ENCODE data around the gene VIPR2. TPM values are rescaled to one million over a fixed set of nuclear protein-coding genes. Genes with fewer than 3 reads are reported as not detected.
"Not testable (repeated sequence)": the region's sequence is repeated elsewhere in the genome, so short reads cannot be mapped to it uniquely, and the experiment has no call there.

Gene VIPR2
- total RNA-seq, 1 donor from 2014 or later, result not detected

DNA sequence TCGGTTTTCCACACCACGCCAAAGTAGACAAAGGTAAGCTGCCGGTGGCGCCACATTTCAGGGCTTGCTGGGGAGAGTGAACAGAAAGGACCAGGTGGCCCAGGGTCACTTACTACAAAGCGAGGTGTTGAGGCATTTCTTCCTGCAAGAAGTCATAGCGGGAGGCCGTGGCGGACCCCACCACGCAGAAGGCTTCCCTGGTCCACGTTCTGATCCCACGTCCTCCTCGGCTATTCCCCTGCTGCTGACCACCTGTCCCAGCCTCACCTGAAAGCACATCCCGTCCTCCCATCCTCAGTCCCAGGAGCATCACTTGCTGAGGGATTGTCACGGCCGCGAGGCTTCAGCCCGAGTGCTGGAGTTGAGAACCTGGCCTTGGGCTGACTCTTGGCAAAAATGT lies 149.2 kb downstream of the VIPR2 start:
- no peak for DNase-seq (ENCODE audit: low spot score)

DNA sequence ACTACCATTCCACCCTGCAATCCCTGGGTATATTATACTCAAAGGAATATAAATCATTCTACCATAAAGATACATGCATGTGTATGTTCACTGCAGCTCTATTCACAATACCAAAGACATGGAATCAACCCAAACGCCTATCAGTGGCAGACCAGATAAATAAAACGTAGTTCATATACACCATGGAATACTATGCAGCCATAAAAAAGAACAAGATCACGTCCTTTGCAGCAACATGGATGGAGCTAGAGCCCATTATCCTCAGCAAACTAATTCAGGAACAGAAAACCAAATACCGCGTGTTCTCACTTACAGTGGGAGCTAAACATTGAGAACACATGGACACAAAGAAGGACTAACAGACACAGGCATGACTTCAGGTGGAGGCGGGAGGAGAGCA lies 150.0 kb downstream of the VIPR2 start:
- no peak for DNase-seq (ENCODE audit: low spot score)

DNA sequence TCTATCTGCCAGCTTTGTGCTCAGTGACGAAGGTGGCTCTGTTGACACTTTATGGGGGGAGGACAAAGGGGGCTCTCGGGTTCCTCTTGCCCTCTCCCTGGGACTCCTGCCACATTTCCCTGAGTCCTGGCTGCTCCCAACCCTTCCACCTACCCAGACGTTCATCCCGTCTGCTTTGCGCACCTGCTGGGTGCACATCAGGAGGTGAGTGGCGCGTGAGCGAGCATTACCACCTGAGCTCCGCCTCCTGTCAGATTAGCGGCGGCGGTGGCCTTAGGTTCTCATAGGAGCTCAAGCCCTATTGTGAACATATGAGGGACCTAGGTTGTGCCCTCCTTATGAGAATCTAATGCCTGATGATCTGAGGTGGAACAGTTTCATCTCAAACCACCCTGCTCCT lies 151.1 kb downstream of the VIPR2 start:
- no peak for DNase-seq (ENCODE audit: low spot score)

DNA sequence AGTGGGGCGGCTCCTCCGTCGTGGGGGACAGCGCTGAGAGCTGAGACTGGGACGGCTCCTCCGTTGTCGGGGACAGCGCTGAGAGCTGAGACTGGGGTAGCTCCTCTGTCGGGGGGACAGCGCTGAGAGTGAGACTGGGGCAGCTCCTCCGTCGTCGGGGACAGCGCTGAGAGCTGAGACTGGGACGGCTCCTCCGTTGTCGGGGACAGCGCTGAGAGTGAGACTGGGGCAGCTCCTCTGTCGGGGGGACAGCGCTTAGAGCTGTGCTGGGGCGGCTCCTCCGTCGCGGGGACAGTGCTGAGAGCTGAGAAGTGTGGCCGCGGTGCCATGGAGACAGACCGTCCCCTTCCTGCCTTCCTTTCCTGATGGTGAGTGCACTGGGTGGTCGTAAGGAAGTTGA lies 151.9 kb downstream of the VIPR2 start:
- DNase-seq (ENCODE audit: low spot score), result no peak

DNA sequence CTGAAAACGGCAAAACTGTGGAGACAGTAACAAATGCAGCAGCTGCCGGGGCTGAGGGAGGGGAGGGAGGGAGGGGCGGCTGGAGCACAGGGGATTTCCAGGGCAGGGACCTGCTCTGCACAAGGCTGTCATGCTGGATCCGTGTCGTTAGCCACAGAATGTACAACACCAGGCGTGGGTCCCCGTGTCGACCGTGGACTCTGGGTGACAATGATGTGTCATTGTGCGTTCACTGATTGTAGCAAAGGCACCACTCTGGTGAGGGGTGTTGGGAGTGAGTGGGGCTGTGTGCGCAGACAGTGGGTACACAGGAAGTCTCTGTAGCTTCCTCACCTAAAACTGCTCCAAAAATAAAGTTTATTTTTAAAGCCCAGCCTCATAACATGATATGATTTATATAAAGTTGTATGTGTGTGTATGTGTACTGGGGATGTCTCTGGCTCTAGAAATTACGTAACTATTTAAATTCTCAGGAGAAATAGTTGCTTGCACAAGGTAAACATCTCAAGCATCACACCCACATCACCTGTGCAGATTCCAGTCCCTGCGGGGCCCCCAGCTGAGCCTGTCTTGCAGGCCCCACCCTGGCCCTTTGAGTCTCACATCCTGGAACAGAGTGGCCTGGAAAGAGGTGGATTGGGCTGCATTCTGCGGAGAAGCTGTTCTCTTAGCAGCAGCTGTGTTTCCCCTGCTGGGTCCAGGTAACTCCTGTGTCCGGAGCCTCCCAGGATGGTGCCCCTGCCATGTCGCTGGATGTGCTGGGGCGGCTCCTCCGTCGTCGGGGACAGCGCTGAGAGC lies 152.6 kb downstream of the VIPR2 start:
- no peak for DNase-seq (ENCODE audit: low spot score)

DNA sequence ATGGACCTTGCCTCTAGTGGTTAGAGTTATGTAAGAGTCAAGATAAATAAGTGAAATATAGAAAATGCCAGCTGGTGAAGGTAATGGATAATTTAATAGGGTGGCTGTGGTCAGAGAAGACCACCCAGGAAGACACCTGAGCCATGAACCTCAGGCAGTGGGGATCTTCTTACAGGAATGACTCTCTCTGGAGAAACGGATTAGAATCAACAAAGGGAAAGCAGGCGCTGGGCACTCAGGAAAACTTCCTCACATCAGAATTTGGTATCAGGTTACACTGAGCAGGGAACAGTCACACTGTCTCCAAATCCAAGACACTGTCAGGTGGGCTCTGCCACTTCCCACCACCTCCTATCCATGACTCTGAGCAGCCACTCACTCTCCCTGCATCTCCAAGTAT lies 155.7 kb downstream of the VIPR2 start:
- DNase-seq (ENCODE audit: low spot score), result no peak

DNA sequence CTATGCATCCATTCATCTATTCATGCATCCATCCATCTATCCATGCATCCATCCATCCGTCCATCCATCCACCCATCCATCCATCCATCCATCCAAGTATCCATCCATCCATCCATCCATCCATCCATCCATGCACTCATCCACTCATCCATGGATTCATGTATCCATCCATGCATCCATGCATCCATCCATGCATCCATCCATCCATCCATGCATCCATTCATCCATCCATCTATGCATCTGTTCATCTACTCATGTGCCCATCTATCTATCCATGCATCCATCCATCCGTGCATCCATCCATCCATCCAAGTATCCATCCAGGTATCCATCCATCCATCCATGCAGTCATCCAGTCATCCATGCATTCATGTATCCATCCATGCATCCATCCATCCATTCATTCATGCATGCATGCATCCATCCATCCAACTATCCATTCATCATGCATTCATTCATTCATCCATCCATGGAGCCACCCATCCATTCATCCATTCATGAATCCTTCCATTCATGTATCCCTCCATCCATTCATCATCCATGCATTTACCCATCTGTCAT lies 156.3 kb downstream of the VIPR2 start:
- no peak for DNase-seq (ENCODE audit: low spot score)

DNA sequence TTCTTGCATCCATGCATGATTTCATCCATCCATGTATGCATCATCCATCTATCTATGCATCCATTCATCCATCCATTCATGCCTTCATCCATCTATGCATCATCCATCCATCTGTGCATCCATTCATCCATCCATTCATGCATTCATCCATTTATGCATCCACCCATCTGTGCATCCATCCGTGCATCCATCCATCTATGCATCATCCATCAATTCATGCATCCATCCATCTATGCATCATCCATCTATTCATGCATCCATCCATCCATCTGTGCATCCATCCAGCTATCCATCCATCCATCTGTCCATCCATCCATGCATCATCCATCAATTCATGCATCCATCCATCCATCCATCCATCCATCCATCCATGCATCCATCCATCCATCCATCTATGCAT lies 157.0 kb downstream of the VIPR2 start:
- no peak for DNase-seq (ENCODE audit: low spot score)

DNA sequence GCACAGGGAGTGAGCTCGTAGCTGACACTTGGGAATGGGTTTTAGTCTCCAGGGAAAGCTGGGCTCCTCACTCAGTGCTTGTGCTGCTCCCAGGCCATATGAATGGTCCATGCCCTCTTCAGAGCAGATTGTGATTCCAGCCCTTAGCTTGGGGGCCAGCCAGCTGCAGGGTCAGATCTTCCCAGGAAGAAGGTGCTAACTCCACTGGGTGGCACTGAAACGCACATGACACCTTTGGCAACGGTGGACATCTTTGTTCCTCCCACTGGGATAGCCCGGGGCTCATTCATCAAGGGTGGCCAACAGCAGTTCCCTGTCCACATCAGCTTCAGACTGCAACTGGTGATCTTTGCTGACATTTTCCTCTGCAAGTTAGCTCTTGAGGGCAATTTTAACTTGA lies 159.1 kb downstream of the VIPR2 start:
- DNase-seq (ENCODE audit: low spot score), result no peak

DNA sequence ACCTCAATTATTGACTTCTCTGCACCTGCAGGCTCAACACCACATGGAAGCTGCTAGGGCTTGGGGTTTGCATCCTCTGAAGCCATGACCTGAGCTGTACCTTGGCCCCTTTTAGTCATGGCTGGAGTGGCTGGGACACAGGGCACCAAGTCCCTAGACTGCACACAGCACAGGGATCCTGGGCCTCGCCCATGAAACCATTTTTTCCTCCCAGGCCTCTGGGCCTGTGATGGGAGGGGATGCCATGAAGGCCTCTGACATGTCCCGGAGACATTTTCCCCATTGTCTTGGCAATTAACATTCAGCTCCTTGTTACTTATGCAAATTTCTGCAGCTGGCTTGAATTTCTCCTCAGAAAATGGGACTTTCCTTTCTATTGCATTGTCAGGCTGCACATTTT lies 160.7 kb downstream of the VIPR2 start:
- not testable (repeated sequence) for DNase-seq (ENCODE audit: low spot score)

DNA sequence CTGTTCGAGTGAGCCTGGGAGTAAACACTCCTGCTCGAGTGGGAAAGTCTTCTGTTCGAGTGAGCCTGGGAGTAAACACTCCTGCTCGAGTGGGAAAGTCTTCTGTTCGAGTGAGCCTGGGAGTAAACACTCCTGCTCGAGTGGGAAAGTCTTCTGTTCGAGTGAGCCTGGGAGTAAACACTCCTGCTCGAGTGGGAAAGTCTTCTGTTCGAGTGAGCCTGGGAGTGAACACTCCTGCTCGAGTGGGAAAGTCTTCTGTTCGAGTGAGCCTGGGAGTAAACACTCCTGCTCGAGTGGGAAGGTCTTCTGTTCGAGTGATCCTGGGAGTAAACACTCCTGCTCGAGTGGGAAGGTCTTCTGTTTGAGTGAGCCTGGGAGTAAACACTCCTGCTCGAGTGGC lies 162.6 kb downstream of the VIPR2 start:
- DNase-seq (ENCODE audit: low spot score), result not testable (repeated sequence)

DNA sequence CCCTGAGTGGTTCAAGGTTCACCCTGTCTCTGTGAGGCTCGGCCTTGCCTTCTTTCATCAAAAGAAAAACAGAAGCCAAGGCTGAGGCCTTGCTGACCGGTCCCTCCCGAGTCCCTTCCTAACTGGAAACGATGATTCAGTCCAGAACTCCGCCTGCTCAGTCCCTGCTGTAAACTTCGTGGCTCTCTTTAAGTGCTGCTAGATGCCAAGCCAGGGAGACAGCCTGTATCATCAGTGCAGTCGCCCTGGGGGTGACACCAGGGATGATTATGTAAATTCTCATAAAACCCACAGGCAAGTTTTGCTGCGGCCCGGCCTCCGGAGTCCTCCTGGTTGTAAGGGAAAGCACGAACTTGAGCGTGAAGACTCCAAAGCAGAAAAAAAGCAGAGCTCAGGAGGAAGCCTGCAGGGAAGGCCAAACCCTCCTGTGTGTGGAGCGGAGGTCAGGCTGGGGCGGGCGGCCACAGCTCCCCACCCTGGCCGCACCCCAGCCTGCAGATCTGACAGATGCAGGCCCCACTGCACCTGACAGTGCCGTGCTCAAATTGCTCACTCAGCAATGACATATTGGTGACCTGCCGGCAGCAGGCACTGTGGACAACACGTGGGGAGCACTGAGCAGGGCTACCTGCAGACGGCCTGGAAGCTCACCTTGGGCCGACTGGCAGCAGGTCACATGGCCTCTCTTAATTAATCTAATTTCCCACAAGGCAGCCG lies 164.9 kb downstream of the VIPR2 start:
- no peak for DNase-seq (ENCODE audit: low spot score)

DNA sequence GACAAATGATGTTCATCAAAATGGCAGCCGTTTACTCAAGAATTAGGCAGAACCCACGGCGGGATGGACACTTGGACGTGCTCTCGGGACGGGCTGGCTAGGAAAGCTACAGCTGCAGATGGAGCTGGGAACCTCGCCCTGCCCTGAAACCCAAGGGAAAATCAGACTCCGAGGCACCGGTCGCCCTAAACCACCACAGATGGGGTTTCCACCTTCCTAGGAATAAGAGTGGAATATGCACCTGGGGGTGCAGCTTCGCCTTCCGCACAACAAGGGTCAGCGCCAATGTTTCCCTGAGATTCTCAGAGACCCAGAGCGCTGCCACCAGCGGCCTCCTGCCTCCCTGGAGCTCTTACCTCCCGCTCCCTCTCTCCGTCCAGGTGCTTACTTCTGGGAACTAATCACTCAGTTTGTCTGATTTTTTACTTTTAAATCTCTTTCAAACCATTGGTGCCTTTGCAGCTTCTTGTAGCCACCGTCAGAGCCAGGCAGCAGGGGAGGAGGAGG lies 165.6 kb downstream of the VIPR2 start:
- DNase-seq (ENCODE audit: low spot score), result no peak

Data from umbilical cord (tissue), 2 donors.